HG03159 (cell line): ENCODE measurements around the gene LSS.
"Not testable (repeated sequence)": the region's sequence is repeated elsewhere in the genome, so short reads cannot be mapped to it uniquely, and the experiment has no call there.

Source experiments
- ATAC-seq: cut with Tn5 transposase; IDR thresholded peaks from one replicate; pipeline ENCODE4 v1.9.1; 2021; ENCODE audit warnings: mild to moderate bottlenecking, moderate library complexity; ENCODE audit not compliant: unreplicated experiment

LSS gene

DNA sequence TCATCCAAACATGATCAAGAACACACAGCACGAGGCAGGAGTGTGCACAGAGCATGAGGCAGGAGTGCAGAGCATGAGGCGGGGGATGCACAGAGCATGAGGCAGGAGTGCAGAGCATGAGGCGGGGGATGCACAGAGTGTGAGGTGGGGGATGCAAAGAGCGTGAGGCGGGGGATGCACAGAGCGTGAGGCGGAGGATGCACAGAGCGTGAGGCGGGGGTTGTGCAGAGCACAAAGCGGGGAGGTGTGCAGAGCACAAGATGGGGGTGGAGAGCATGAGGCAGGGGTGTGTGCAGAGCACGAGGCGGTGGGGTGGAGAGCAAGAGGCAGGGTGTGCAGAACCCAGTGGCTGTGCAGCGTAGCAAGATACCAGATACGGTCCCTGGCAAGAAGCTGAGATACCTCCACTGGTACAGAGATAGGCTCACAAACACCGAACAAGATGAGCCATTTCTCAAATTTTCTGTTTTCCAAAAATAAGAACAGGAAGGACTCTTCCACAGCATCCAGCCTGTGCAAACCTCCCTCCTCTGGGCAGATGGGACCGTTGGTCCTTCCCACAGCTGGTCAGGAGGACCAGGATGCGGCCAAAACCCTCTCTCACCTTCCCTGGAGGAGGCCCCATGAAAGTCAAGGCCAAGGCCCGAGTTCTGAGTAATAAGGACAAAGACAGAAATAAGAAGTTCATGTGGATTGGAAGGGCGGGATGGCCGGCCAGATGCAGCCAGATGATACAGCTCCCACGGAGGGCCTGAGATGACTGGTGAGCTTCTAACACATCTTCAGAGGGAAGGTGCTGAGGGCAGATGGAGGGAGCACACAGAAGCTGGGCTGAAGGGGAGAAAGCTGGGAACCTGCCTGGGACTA is 56.3 kb downstream of the LSS start:
- no peak for ATAC-seq

DNA sequence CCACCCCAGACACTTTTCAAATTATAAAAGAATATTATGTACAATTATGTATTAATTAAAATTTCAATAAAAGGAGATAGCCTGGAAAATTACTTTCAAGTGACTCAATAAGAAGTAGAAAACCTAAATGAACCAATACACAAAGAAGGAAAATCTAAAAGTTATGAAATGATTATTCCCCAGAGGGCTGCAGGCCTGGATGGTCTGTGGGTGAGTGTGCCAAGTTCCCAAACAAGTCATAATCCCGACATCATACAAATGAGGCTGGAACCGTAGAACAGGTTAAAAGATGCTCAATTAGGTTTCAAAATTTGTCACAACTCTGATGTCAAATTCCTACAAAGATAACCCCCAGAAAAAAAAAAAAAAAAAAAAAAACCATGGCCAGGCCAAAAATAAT is 57.0 kb downstream of the LSS start:
- ATAC-seq: no peak

DNA sequence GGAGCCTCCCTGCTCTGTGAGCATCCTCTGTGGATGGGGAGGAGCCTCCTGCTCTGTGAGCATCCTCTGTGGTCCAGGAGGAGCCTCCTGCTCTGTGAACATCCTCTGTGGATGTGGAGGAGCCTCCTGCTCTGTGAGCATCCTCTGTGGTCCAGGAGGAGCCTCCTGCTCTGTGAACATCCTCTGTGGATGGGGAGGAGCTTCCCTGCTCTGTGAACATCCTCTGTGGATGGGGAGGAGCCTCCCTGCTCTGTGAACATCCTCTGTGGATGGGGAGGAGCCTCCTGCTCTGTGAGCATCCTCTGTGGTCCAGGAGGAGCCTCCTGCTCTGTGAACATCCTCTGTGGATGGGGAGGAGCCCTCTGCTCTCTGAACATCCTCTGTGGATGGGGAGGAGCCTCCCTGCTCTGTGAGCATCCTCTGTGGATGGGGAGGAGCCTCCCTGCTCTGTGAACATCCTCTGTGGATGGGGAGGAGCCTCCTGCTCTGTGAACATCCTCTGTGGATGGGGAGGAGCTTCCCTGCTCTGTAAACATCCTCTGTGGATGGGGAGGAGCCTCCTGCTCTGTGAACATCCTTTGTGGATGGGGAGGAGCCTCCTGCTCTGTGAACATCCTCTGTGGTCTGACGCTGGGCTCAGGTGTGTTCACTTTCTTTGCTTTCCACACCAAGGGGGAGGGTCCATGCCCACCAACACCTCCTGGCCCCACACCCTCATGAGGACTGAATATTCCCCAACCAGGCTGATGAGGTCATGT is 58.0 kb downstream of the LSS start:
- not testable (repeated sequence) for ATAC-seq

DNA sequence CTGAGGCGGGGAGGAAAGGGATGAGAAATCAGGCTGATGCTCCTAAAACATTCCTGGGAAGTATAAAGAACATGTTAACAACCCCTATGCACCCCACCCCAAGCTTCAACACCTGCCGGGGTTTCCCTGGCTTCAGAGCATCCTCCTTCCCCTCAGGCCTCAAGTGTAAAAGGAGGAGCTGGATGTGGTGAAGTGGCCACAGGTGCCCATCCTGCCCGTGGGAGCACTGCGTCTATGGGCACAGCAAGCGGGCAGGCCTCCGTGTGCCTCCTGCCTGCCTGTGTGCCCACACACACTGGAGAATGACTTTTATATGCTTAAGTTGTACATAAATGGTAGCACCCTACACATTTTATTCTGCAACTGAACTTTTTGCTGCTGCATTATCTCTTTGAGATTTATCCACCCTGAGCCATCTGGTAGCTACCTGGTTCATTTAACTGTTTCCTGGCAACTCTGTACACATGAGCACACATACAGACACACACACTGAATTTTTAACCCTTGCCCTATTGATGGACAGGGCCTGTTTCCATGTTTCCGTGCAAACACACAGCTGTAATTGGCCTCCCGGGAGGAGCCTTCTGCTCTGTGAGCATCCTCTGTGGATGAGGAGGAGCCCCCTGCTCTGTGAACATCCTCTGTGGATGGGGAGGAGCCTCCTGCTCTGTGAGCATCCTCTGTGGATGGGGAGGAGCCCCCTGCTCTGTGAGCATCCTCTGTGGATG is 59.8 kb downstream of the LSS start:
- ATAC-seq: no peak

DNA sequence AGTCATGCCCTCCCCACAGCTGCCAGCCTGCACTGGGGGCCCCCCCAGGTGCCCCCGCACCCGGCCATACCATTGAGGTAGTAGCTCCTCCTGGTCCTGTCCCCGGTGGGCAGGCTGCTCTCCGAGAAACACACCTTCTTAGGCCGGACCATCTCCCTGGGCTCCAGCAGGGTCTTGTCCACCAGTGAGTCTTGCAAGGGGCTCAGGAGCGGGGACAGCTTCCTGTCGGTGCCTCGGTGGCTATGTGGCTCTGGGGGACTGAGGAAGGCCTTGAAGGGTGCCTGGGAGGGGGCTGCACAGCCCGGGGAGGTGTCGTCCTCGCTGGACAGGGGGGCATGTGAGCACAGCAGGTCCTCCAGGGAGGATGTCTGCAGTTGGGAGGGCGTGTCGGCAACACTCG is 60.3 kb downstream of the LSS start:
- ATAC-seq: no peak

DNA sequence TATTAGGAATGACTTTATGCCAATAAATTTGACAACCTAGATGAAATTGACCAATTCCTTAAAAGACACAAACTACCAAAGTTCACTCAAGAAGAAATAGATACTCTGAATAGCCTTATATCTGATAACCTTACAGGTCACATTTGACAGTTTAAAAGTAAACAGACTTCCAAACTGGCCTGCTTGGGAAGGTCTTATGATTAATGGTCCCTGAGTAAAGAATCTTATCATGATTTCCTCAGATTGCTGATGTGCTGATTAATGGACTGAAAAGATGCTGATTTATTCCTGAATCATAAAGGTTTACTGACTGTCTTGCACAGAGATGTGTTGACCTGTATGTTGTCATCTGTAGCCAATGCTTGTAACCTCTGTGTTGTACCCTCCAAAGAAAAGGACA is 63.5 kb downstream of the LSS start:
- ATAC-seq: no peak

DNA sequence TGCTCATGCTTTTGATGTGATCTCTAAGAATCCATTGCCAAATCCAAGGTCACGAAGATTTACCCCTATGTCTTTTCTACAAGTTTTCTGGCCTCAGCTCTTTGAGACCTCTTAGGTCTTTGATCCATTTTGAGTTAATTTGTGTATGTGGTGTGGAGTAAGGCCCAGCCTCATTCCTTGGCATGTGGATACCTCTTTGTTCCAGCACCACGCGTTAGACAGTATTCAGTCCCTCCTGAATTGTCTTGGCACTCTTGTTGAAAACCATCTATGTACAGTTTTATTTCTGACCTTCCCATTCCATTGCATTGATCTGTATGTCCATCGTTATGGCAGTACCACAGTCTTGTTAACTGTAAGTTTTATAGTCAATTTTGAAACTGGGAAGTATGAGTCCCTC is 65.2 kb downstream of the LSS start:
- no peak for ATAC-seq

DNA sequence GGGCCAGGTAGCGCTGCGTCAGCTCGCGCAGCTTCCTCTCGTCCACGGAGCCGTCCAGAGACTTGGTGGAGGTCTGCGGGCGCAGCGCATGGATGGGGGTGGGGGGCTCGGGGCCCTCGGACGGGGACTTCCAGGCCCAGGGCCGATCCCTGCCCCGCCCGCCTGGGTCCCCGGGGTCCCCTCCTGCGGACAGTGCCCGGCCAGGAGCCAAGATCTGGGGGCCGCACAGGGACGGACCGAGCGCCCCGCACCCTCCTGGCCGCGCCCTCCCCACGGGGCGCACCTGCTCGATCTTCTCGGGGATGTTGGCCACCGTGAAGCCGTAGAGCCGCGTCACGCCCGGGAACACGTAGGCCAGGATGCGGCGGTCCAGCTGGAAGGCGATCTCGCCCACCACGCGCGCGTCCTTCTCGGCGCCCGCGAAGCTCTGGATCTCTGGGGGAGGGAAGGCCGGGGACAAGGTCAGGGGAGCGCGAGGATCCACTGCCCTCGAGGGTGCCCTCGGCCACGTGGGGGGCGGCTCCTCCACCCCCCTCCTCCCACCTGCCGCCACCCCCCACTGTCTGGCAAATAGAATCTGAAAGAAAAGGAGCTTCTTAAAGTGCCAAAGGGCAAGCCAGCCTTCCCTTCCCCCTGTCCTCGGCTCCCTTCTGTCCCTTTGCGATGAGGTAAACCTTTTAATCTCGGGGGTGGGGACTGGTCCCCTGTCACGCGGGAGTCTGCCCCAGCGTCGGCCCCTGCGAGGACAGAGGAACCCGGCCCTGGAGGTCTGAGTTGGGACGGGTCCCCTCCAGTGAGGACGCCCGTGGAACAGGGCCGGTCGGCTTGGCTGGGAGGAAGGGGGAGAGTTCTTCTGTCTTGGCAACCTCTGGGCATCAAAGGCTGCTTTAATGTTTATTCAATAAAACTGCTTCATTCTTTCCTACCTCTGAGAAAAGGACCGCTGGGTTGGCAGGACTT is 66.7 kb downstream of the LSS start:
- no peak for ATAC-seq

DNA sequence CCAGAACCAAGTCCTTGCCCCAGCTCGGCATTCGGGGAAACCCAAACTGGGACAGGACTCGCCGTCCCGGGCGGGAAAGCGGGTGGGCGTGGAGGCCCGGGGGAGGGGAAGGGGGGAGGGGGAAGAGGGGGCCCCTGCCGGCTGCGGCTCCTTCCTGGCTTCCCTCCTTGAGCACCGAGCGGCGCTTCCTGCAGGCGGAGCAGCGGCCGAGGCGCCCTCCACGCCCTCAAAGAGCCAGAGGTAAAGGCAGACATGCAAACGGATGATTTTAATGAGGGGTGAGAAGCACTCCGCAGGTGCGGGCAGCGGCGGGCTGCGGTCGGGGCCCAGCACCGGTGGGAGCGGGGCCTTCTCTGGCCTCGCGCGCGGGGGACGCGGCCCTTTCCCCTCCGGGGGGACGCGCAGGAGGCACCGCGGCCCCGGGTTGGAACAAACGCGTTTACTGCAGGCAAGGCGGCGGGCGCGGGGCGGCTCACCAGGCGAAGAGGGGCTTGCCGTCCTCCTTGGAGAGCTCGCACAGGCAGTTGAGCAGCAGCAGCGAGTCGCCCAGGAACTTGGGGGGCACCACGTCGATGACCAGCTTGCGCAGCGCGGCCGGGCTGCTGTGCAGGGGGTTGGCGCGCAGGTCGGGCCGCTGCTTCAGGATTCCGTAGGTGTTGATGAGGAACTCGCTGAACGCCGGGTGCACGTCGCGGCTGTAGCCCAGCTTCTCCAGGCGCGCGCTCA is 67.5 kb downstream of the LSS start:
- no peak for ATAC-seq

DNA sequence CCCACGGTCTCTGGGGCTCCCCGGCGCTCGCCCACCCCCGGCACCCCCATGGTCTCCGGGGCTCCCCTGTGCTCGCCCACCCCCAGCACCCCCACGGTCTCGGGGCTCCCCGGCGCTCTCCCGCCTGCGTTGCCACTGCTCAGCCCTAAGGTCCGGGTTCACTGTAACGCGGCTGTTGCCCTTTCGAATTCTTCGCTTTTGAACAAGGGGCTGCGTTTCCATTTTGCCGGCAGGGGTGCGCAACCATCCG is 68.0 kb downstream of the LSS start:
- no peak for ATAC-seq

DNA sequence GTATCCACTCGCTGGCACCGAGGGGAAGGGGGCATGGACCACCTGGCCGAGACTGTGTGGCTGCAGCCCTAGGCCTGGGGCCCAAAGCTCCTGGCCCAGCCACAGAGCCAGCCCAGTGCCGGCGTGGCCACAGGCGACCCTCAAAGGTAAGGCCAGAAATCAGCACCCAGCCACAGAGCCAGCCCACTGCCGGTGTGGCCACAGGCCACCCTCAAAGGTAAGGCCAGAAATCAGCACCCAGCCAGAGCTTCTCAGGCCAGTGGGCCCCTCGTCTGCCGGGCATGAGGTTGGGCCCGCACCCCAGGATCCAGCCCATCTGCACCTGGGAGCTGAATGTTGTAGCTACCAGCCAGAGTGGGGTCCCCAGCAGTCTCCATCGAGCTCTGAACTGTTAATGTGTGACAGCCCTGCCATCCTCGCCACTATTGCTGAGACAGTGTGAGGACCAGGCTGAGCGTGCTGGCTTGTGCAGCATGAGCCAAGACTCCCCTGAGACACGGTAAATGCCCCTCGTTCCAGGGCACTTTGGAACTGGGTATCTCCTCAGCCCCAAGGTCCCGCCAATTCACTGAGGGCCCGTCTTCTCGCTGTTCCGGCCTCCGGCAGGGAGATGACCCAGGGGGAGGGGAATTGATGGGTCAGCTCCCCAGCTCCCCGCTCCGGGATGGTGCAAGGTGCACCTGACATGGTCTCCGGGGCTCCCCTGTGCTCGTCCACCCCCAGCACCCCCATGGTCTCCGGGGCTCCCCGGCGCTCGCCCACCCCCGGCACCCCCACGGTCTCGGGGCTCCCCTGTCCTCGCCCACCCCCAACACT is 68.5 kb downstream of the LSS start:
- no peak for ATAC-seq

DNA sequence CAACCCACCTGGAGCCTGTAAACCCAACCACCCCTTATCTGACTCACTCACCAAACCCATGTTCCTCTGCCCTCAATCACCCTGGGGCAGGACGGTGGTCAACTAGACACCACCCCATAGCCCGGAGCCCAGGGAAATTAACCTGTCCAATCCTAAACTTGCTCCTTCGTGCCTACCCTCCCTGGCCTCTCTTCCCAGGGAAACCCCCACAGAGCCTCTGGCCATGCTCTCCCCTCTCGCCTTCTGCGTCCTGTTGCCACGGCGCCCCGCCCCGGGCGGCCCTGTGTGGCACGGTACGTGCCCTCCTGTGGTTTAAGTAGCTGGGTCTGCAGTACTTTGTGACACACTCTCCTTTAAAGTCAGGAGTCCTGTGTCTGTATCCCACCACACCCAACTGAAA is 69.2 kb downstream of the LSS start:
- no peak for ATAC-seq

DNA sequence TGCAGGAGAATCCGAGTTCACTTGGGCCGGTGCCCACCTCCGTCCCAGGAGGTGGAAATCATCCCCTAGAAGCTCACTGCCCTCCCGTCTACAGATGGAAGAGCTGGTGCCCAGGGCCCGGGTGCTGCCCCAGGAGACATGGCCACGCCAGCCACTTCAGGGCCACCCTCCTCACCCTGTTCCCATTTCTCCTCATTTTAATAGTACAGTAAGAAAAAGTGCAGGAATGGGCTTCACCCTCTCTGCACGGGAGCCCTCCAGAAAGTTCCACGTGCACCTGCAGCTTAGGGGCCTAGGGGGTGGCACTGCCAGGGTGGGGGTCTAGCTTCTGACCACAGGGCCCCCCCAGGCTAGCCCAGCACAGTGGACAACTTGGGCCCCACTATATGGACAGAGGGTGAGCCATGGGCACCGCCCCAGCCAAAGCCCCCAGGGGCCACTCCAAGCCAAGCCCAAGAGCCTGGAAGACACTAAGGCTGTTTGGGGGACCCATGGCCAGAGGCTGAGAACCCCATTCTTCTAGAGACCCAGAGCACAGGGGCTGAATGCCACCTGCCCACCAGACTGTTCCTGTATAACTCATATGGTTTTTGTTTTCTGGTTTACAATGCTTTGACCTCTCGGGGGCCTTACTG is 69.8 kb downstream of the LSS start:
- no peak for ATAC-seq

DNA sequence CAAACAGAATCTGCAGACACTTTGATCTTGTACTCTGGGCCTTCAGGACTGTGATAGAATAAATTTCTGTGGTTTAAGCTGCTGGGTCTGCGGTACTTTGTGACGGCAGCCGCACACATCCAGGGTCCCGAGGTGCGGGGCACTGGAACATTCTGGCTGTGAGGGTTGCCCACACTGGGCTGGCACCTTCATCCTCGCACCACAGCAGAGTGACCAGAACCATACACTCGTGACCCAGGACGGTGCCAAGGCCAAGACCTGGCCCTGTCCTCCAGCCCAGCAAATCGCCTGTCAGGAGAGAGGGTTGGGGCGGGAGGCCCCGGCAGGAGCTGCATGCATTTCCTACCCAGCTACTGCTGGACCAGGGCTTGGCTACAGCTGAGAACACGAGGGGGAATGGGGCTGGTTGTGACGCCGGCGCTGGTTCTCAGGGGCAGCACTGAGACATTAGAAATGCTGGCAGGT is 70.6 kb downstream of the LSS start:
- ATAC-seq: no peak

DNA sequence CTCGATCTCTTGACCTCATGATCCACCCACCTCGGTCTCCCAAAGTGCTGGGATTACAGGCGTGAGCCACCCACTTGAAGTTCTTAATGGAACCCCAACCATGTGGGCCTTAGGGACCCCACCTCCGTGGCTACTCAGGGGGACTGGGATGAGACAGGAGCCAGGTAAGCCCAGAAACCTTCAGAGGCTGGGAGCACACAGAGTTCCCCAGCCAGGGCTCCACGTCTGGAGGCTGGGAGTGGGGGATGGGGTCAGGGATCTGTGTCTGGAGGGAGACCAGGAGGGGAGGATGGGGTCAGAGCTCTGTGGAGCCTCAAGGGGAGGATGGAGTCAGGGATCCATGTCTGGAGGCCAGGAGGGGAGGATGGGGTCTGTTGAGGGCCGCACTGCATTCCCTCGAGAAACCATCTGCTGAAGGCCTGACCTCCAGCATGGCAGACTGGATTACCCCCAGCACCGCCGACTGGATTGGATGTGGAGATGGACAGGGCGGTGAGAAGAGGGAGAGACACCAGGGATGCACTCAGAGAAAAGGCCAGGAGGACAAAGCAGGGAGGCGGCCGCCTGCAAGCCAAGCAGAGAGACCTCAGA is 71.1 kb downstream of the LSS start:
- ATAC-seq: no peak

DNA sequence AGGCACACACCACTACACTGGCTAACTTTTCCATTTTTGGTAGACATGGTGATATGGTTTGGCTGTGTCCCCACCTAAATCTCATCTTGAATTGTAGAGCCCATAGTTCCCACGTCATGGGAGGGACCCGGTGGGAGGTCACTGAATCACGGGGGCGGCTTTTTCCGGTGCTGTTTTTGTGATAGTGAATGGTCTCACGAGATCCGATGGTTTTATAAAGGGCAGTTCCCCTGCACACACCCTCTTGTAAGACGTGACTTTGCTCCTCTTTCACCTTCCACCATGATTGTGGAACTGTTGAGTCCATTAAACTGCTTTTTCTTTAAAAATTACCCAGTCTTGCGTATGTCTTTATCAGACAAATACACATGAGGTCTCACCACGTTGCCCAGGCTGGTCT is 71.9 kb downstream of the LSS start:
- ATAC-seq: no peak

DNA sequence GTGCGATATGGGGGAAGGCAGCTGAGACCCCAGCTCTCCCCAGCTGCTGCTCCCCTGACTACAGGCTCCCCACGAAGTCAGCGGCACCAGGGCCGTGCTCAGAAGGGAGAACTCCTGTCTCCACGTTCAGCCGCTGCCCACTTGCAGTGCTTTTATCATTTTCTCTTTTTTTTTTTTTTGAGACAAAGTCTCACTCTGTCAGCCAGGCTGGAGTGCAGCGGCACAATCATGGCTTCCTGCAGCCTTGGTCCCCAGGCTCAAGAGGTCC is 72.3 kb downstream of the LSS start:
- ATAC-seq: no peak

DNA sequence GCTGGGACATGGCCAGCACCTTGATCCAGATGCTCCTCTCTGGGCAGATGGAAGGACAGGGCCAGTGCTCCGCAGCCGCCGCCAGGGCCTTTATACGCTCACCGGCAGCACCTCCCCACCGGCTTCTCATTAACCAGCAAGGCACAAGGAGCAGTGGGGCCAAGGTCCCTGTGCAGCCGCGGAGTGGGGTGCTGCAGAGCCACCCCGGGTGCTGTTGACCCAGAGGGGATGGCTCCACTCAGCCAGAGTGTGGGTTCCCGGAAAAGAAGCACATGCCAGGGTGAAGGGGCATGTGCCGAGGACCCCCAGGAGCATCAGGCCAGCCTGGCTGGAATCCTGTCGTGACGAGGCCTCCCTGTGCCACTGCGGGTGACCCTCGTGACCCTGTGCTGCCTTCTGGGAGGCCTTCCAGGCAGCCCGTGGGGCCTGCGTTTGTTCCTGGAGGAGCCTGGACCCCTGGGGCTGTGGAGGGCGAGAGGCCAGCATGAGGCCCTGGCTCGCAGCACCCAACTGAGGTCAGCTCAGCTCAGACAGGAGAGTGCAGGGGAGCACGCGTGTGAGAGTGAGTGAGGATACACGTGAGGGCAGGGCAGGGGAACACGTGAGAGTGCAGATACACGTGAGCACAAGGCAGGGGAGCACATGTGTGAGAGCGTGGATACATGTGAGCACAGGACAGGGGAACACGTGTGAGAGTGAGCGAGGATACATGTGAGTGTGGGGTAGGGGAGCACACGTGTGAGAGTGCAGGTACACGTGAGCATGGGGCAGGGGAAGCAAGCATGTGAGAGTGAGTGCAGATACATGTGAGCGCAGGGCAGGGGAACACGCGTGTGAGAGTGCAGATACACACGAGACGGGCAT is 72.8 kb downstream of the LSS start, which contains the start of gene FTCD:
Gene FTCD (minus strand): TSS at position 66 of the 864 bp plus-strand sequence. CDS start 56 bp downstream, at position 10.
- no peak for ATAC-seq
